Renal pelvis (tissue), 12 donors: ENCODE measurements around the gene CCDC68. TPM values are rescaled to one million over a fixed set of nuclear protein-coding genes. Genes with fewer than 3 reads are reported as not detected.
"Not testable (repeated sequence)": the region's sequence is repeated elsewhere in the genome, so short reads cannot be mapped to it uniquely, and the experiment has no call there.

Experiments
- DNase-seq: peaks from one replicate; pipeline ENCODE4 v3.0.0-alpha.2; 2013
- long read RNA-seq, 16 experiments: transcript quantifications; one replicate each; lab custom pipeline, GENCODE V29; 2026
- polyA plus RNA-seq, 3 donors: library from polyadenylated mRNA; unstranded; fragments of 120-200 nt; gene quantifications; one replicate each; pipeline ENCODE4 v1.2.1, GENCODE V29; 2013; ENCODE audit not compliant: insufficient read length in 3 of 3

The CCDC68 gene
- polyA plus RNA-seq: 10 to 100 TPM in 1 of 3 donors, 1 to 10 TPM in 2; 6.9 to 14.1 (median 8.7) TPM
- long read RNA-seq, donor 1: 0 reads
- long read RNA-seq, donor 2, full-length matches to known transcripts: 1 of 1 reads
- long read RNA-seq, donor 2, partial matches to known transcripts: 0 of 1 reads
- long read RNA-seq, donor 2, other reads (novel, unspliced or antisense): 0 of 1 reads
- long read RNA-seq, donor 3, full-length matches to known transcripts: 1 of 1 reads
- long read RNA-seq, donor 3, partial matches to known transcripts: 0 of 1 reads
- long read RNA-seq, donor 3, other reads (novel, unspliced or antisense): 0 of 1 reads
- long read RNA-seq, donor 4: 0 reads
- long read RNA-seq, donor 5: 0 reads
- long read RNA-seq, donor 6: 0 reads
- long read RNA-seq, donor 7: 0 reads
- long read RNA-seq, donor 8: 0 reads
- long read RNA-seq, donor 9, partial matches to known transcripts: 0 of 1 reads
- long read RNA-seq, donor 9, other reads (novel, unspliced or antisense): 0 of 1 reads
- long read RNA-seq, donor 10, full-length matches to known transcripts: 2 of 2 reads
- long read RNA-seq, donor 10, partial matches to known transcripts: 0 of 2 reads
- long read RNA-seq, donor 10, other reads (novel, unspliced or antisense): 0 of 2 reads
- long read RNA-seq, donor 11: 0 reads
- long read RNA-seq, donor 12: 0 reads
- long read RNA-seq, donor 13: 0 reads
- long read RNA-seq, donor 14: 0 reads
- long read RNA-seq, donor 15: 0 reads
- long read RNA-seq, donor 16: 0 reads

GRCh38 chr18:54958704-54959625, at the start of gene CCDC68:
TSS of gene CCDC68 (minus strand) at chr18:54959461. CDS start at chr18:54942791, 16,670 bp downstream.
- DNase-seq: peak; percentile 52

- DNase-seq: no peak
These were observed 48.3 kb upstream of the CCDC68 start for GRCh38 chr18:55007602-55008001.

GRCh38 chr18:55003695-55004094, 44.4 kb upstream of the CCDC68 start:
- DNase-seq: no peak

GRCh38 chr18:55002261-55002660, 43.0 kb upstream of the CCDC68 start:
- DNase-seq: no peak

GRCh38 chr18:55001394-55002024, 42.2 kb upstream of the CCDC68 start:
- DNase-seq: no peak

GRCh38 chr18:55000529-55000928, 41.3 kb upstream of the CCDC68 start:
- no peak for DNase-seq

GRCh38 chr18:54999016-54999415, 39.8 kb upstream of the CCDC68 start:
- DNase-seq: no peak

- DNase-seq: no peak
These were observed 36.3 kb upstream of the CCDC68 start for GRCh38 chr18:54995421-54996143.

- no peak for DNase-seq
These were observed 32.7 kb upstream of the CCDC68 start for GRCh38 chr18:54991981-54992380.

GRCh38 chr18:54984908-54985307, 25.6 kb upstream of the CCDC68 start:
- DNase-seq: no peak

- no peak for DNase-seq
These were observed 24.5 kb upstream of the CCDC68 start for GRCh38 chr18:54983791-54984190.

GRCh38 chr18:54983041-54983686, 23.9 kb upstream of the CCDC68 start:
- DNase-seq: peak; percentile 45

- DNase-seq: no peak
These were observed 21.8 kb upstream of the CCDC68 start for GRCh38 chr18:54981076-54981475.

- no peak for DNase-seq
These were observed 16.3 kb upstream of the CCDC68 start for GRCh38 chr18:54975598-54975997.

- no peak for DNase-seq
These were observed 13.8 kb upstream of the CCDC68 start for GRCh38 chr18:54973046-54973445.

GRCh38 chr18:54968807-54969206, 9.5 kb upstream of the CCDC68 start:
- DNase-seq: no peak

- not testable (repeated sequence) for DNase-seq
These were observed 9.0 kb upstream of the CCDC68 start for GRCh38 chr18:54968237-54968636.

- no peak for DNase-seq
These were observed 8.5 kb upstream of the CCDC68 start for GRCh38 chr18:54967786-54968185.

GRCh38 chr18:54964741-54965140, 5.5 kb upstream of the CCDC68 start:
- DNase-seq: no peak
